Measurements from ENCODE around the gene TULP4. TPM values are rescaled to one million over a fixed set of nuclear protein-coding genes. Genes with fewer than 3 reads are reported as not detected.
"Not testable (repeated sequence)": the region's sequence is repeated elsewhere in the genome, so short reads cannot be mapped to it uniquely, and the experiment has no call there.

Gene TULP4
- total RNA-seq, 1 donor from 2014 or later: 63.0 TPM

GRCh38 chr6:158517581-158517980 is 205.3 kb downstream of the TULP4 start:
- no peak for DNase-seq
- peak; percentile 38 for ATAC-seq (ENCODE audit: low read depth)
- Mint-ChIP-seq H3K4me1 (peaks cover 12% of the 10 kb centered on the region), H3K36me3 (ENCODE audit: low read depth) (no peaks in the 10 kb centered on the region), H3K9me3 (no peaks in the 10 kb centered on the region), H3K27ac (no peak overlapping the region), H3K27me3 (peaks cover 36% of the 10 kb centered on the region), H3K4me3 (peak overlapping the region; percentile 33)
- TF ChIP-seq CTCF (IDR thresholded peaks at IDR 0.05): no peak
- intact Hi-C loops (cut with micrococcal nuclease): no loop called here
- CTCF ChIA-PET: no interaction called here
- POLR2A ChIA-PET: no interaction called here

- peak overlapping the region; percentile 81 for H3K4me3 Mint-ChIP-seq
- peaks cover 12% of the 10 kb centered on the region for H3K4me1 Mint-ChIP-seq
- no peaks in the 10 kb centered on the region for H3K36me3 Mint-ChIP-seq (ENCODE audit: low read depth)
- ATAC-seq (ENCODE audit: low read depth) (peak; percentile 96), DNase-seq (peak; percentile 48)
- H3K27ac Mint-ChIP-seq: no peak overlapping the region
- ChIA-PET CTCF (interaction anchor here (1.2 kb wide), 1 partner anchor 298 kb away, joined by 10 read pairs; no protein-coding TSS in a partner anchor), POLR2A (interaction anchor here (0.6 kb wide), 1 partner anchor 288 kb away, joined by 3 read pairs; no protein-coding TSS in a partner anchor)
- no peaks in the 10 kb centered on the region for H3K9me3 Mint-ChIP-seq
- peaks cover 40% of the 10 kb centered on the region for H3K27me3 Mint-ChIP-seq
- intact Hi-C loops (cut with micrococcal nuclease): loop anchor here (1.0 to 2.0 kb wide), 2 partner anchors 42 to 298 kb away; partner anchors contain the start of gene TMEM181
- TF ChIP-seq CTCF (IDR thresholded peaks at IDR 0.05): no peak
Observed at GRCh38 chr6:158518191-158519127, 206.2 kb downstream of the TULP4 start.

- Mint-ChIP-seq H3K27ac (no peak overlapping the region), H3K4me3 (no peak overlapping the region), H3K27me3 (peaks cover 47% of the 10 kb centered on the region), H3K4me1 (peaks cover 12% of the 10 kb centered on the region), H3K36me3 (ENCODE audit: low read depth) (no peaks in the 10 kb centered on the region), H3K9me3 (no peaks in the 10 kb centered on the region)
- ChIA-PET CTCF (interaction anchor here (1.2 kb wide), 1 partner anchor 299 kb away, joined by 10 read pairs; no protein-coding TSS in a partner anchor), POLR2A (interaction anchor here (0.6 kb wide), 1 partner anchor 31 kb away, joined by 5 read pairs; no protein-coding TSS in a partner anchor)
- TF ChIP-seq CTCF (IDR thresholded peaks at IDR 0.05): no peak
- ATAC-seq (ENCODE audit: low read depth) (no peak), DNase-seq (no peak)
- intact Hi-C loops (cut with micrococcal nuclease): loop anchor here (2.0 kb wide), 1 partner anchor 298 kb away; no protein-coding TSS in a partner anchor
Observed at GRCh38 chr6:158519300-158519699, 207.0 kb downstream of the TULP4 start.

GRCh38 chr6:158519761-158520160 is 207.5 kb downstream of the TULP4 start:
- peaks cover 51% of the 10 kb centered on the region for H3K27me3 Mint-ChIP-seq
- H3K4me3 Mint-ChIP-seq: no peak overlapping the region
- ChIA-PET CTCF (interaction anchor here (1.2 kb wide), 1 partner anchor 299 kb away, joined by 10 read pairs; no protein-coding TSS in a partner anchor), POLR2A (no interaction called here)
- DNase-seq (no peak), ATAC-seq (ENCODE audit: low read depth) (no peak)
- no peaks in the 10 kb centered on the region for H3K9me3 Mint-ChIP-seq
- no peaks in the 10 kb centered on the region for H3K36me3 Mint-ChIP-seq (ENCODE audit: low read depth)
- H3K27ac Mint-ChIP-seq: no peak overlapping the region
- TF ChIP-seq CTCF (IDR thresholded peaks at IDR 0.05): no peak
- H3K4me1 Mint-ChIP-seq: peaks cover 12% of the 10 kb centered on the region
- intact Hi-C loops (cut with micrococcal nuclease): loop anchor here (2.0 kb wide), 1 partner anchor 299 kb away; no protein-coding TSS in a partner anchor

- H3K4me3 Mint-ChIP-seq; H3K27ac Mint-ChIP-seq; POLR2A ChIA-PET; DNase-seq; H3K9me3 Mint-ChIP-seq; intact Hi-C loops (cut with micrococcal nuclease); H3K36me3 Mint-ChIP-seq (ENCODE audit: low read depth); CTCF ChIA-PET; ATAC-seq (ENCODE audit: low read depth): not testable (repeated sequence)
- Mint-ChIP-seq H3K4me1 (peaks cover 12% of the 10 kb centered on the region), H3K27me3 (peaks cover 61% of the 10 kb centered on the region)
Observed at GRCh38 chr6:158520975-158521374, 208.7 kb downstream of the TULP4 start.

Data from activated B cell treated with CpG ODN at 0.5 μM for 24 hours (primary cell).